Activated CD8-positive, alpha-beta T cell treated with anti-CD3 and anti-CD28 coated beads for 36 hours (primary cell): ENCODE measurements around the gene LY6G5B. TPM values are rescaled to one million over a fixed set of nuclear protein-coding genes. Genes with fewer than 3 reads are reported as not detected.

Experiments
- ATAC-seq: fragments of 200-7000 bp; cut with Tn5 transposase; one replicate; pipeline ENCODE4 v1.10.0; 2021; ENCODE audit warnings: mild to moderate bottlenecking, moderate library complexity
- CTCF ChIA-PET: fragments of 350-600 bp; sonication (Branson Sonifier 250); formaldehyde crosslinking; loops from one replicate; lab custom pipeline; 2021; ENCODE audit warnings: antibody characterized with exemption; lab: Charles Lee
- POLR2A ChIA-PET: fragments of 350-600 bp; sonication (Branson Sonifier 250); formaldehyde crosslinking; loops from one replicate; lab custom pipeline; 2021; ENCODE audit warnings: antibody characterized with exemption; lab: Charles Lee
- DNase-seq: peaks from one replicate; pipeline ENCODE4 v3.0.0-alpha.2; 2020
- H3K27ac Mint-ChIP-seq: one replicate; pipeline ENCODE4 v1.8.0; 2021; ENCODE audit warnings: mild to moderate bottlenecking, mixed read lengths
- H3K27me3 Mint-ChIP-seq: one replicate; pipeline ENCODE4 v1.8.0; 2021; ENCODE audit warnings: mixed read lengths
- H3K36me3 Mint-ChIP-seq: one replicate; pipeline ENCODE4 v1.8.0; 2021; ENCODE audit warnings: low read depth, mixed read lengths
- H3K4me1 Mint-ChIP-seq: one replicate; pipeline ENCODE4 v1.8.0; 2021; ENCODE audit warnings: low read depth, mixed read lengths
- H3K4me3 Mint-ChIP-seq: one replicate; pipeline ENCODE4 v1.8.0; 2021; ENCODE audit warnings: mild to moderate bottlenecking, moderate library complexity, mixed read lengths
- H3K9me3 Mint-ChIP-seq: one replicate; pipeline ENCODE4 v1.8.0; 2021; ENCODE audit warnings: mixed read lengths
- CTCF ChIP-seq: fragments of 200-600 bp; IDR thresholded peaks from one replicate; pipeline ENCODE4 v1.8.0; 2022; ENCODE audit warnings: antibody characterized with exemption, mild to moderate bottlenecking
- intact Hi-C: fragments of 100-400 bp; cut with micrococcal nuclease; formaldehyde crosslinking; loops from one replicate; pipeline ENCODE4 v1.10.0; 2022
- microRNA-seq: library from miRNA; unstranded; fragments of <30 nt; microRNA quantifications from one replicate; pipeline ENCODE4 v1.2.0, GENCODE V29; 2022; ENCODE audit warnings: borderline microRNAs expressed, borderline replicate concordance
- total RNA-seq, 2 experiments: library from RNA; stranded (reverse); gene quantifications; one replicate each; pipeline ENCODE4 v1.2.3, GENCODE V29; 2021

The LY6G5B gene
- total RNA-seq, 2 experiments from 2014 or later, result 14.7 to 16.1 TPM

GRCh38 chr6:31720196-31720770 lies 50.5 kb downstream of the LY6G5B start:
- TF ChIP-seq CTCF, result no peak
- intact Hi-C loops, result no loop called here
- Mint-ChIP-seq H3K4me1 (peaks cover 8% of the 10 kb centered on the region), H3K27me3 (no peaks in the 10 kb centered on the region), H3K27ac (no peak overlapping the region), H3K9me3 (no peaks in the 10 kb centered on the region), H3K36me3 (no peaks in the 10 kb centered on the region), H3K4me3 (no peak overlapping the region)
- CTCF ChIA-PET, result no interaction called here
- DNase-seq (no peak), ATAC-seq (no peak)
- POLR2A ChIA-PET, result interaction anchor here (1.9 kb wide), 1 partner anchor 56 kb away, joined by 6 read pairs; the partner anchor contains the start of gene GPANK1

GRCh38 chr6:31721351-31722020 lies 51.7 kb downstream of the LY6G5B start, which contains the start of gene LY6G6C:
Gene LY6G6C (minus strand): TSS chr6:31721746. CDS start chr6:31721679, 67 bp downstream.
- no peak within 1 kb of the TSS for H3K27ac Mint-ChIP-seq
- H3K4me3 Mint-ChIP-seq, result no peak within 1 kb of the TSS
- H3K27me3 Mint-ChIP-seq, result no peaks in the 10 kb centered on the region
- H3K4me1 Mint-ChIP-seq, result peaks cover 18% of the 10 kb centered on the region
- no peaks in the 10 kb centered on the region for H3K9me3 Mint-ChIP-seq
- ChIA-PET POLR2A (interaction anchor here (1.9 to 2.1 kb wide), 2 partner anchors 44 to 58 kb away, joined by 5 to 6 read pairs; partner anchors contain the start of gene GPANK1), CTCF (no interaction called here)
- ATAC-seq, result no peak
- intact Hi-C loops, result no loop called here
- DNase-seq, result no peak
- no peaks in the 10 kb centered on the region for H3K36me3 Mint-ChIP-seq
- TF ChIP-seq CTCF, result no peak

GRCh38 chr6:31722173-31722572 lies 52.4 kb downstream of the LY6G5B start:
- H3K36me3 Mint-ChIP-seq, result no peaks in the 10 kb centered on the region
- POLR2A ChIA-PET, result interaction anchor here (1.9 to 2.1 kb wide), 2 partner anchors 44 to 58 kb away, joined by 5 to 6 read pairs; partner anchors contain the start of gene GPANK1
- no peak overlapping the region for H3K27ac Mint-ChIP-seq
- H3K27me3 Mint-ChIP-seq, result no peaks in the 10 kb centered on the region
- H3K9me3 Mint-ChIP-seq, result no peaks in the 10 kb centered on the region
- DNase-seq (no peak), ATAC-seq (no peak)
- no peak overlapping the region for H3K4me3 Mint-ChIP-seq
- peaks cover 25% of the 10 kb centered on the region for H3K4me1 Mint-ChIP-seq
- CTCF ChIA-PET, result interaction anchor here (1.2 kb wide), 1 partner anchor 34 kb away, joined by 3 read pairs; no protein-coding TSS in a partner anchor
- intact Hi-C loops, result no loop called here
- TF ChIP-seq CTCF, result no peak

Small RNAs within 50 kb of the gene (microRNA-seq; reads per million reads assigned to microRNA genes)
- gene MIR4646 (not detected), gene MIR6832 (not detected)

Other genes with a start within 250 kb of the LY6G5B start
- 10 to 100 TPM; 17.0 to 17.7 TPM for gene MICB, start 171.8 kb upstream of the LY6G5B start, total RNA-seq
- not detected for gene MCCD1, start 141.0 kb upstream of the LY6G5B start, total RNA-seq
- 100 to 1,000 TPM; 568 to 572 TPM for gene DDX39B, start 128.0 kb upstream of the LY6G5B start, total RNA-seq
- gene ATP6V1G2, start 123.4 kb upstream of the LY6G5B start, total RNA-seq, result 1 to 10 TPM in 1 of 2 experiments, under 1 TPM in 1; 0.86 to 1.1 TPM
- 10 to 100 TPM; 11.3 to 13.0 TPM for gene NFKBIL1, start 122.4 kb upstream of the LY6G5B start, total RNA-seq
- gene LTA, start 97.7 kb upstream of the LY6G5B start, total RNA-seq, result 100 to 1,000 TPM; 713 to 724 TPM
- gene TNF, start 94.4 kb upstream of the LY6G5B start, total RNA-seq, result 10 to 100 TPM; 89.2 to 92.5 TPM
- gene LTB, start 87.6 kb upstream of the LY6G5B start, total RNA-seq, result 100 to 1,000 TPM; 368 to 375 TPM
- 10 to 100 TPM; 40.4 to 43.6 TPM for gene LST1, start 83.7 kb upstream of the LY6G5B start, total RNA-seq
- gene NCR3, start 77.0 kb upstream of the LY6G5B start, total RNA-seq, result 10 to 100 TPM; 60.1 to 60.3 TPM
- gene AIF1, start 54.7 kb upstream of the LY6G5B start, total RNA-seq, result 100 to 1,000 TPM; 240 to 253 TPM
- 100 to 1,000 TPM; 257 to 262 TPM for gene PRRC2A, start 49.3 kb upstream of the LY6G5B start, total RNA-seq
- gene BAG6, start 17.3 kb upstream of the LY6G5B start, total RNA-seq, result 100 to 1,000 TPM; 303 to 318 TPM
- gene APOM, start 14.1 kb upstream of the LY6G5B start, total RNA-seq, result 1 to 10 TPM; 4.4 to 4.9 TPM
- 10 to 100 TPM; 11.4 to 11.7 TPM for gene C6orf47, start 9.2 kb upstream of the LY6G5B start, total RNA-seq
- 10 to 100 TPM; 29.4 to 30.9 TPM for gene GPANK1, start 5.0 kb upstream of the LY6G5B start, total RNA-seq
- 100 to 1,000 TPM; 241 to 247 TPM for gene CSNK2B, start 3.9 kb upstream of the LY6G5B start, total RNA-seq
- gene LY6G5C, start 11.1 kb downstream of the LY6G5B start, total RNA-seq, result 1 to 10 TPM; 1.6 to 2.3 TPM
- gene ABHD16A, start 33.3 kb downstream of the LY6G5B start, total RNA-seq, result 10 to 100 TPM; 23.7 to 24.3 TPM
- not detected for gene LY6G6F, start 36.9 kb downstream of the LY6G5B start, total RNA-seq
- gene LY6G6D, start 45.4 kb downstream of the LY6G5B start, total RNA-seq, result not detected
- gene LY6G6C, start 51.8 kb downstream of the LY6G5B start, total RNA-seq, result not detected
- gene MPIG6B, start 53.4 kb downstream of the LY6G5B start, total RNA-seq, result under 1 TPM; 0.65 to 0.81 TPM
- 1 to 10 TPM; 6.3 to 6.9 TPM for gene DDAH2, start 59.3 kb downstream of the LY6G5B start, total RNA-seq
- gene CLIC1, start 66.6 kb downstream of the LY6G5B start, total RNA-seq, result 100 to 1,000 TPM; 334 to 346 TPM
- gene MSH5, start 70.0 kb downstream of the LY6G5B start, total RNA-seq, result 100 to 1,000 TPM in 1 of 2 experiments, 10 to 100 TPM in 1; 96.9 to 105 TPM
- 10 to 100 TPM; 13.6 to 18.7 TPM for gene SAPCD1, start 92.7 kb downstream of the LY6G5B start, total RNA-seq
- 1 to 10 TPM; 1.6 TPM for gene VWA7, start 107.4 kb downstream of the LY6G5B start, total RNA-seq
- 100 to 1,000 TPM; 150 to 153 TPM for gene VARS1, start 125.8 kb downstream of the LY6G5B start, total RNA-seq
- 100 to 1,000 TPM; 117 to 120 TPM for gene LSM2, start 137.0 kb downstream of the LY6G5B start, total RNA-seq
- 1 to 10 TPM; 1.7 to 2.0 TPM for gene HSPA1L, start 145.3 kb downstream of the LY6G5B start, total RNA-seq
- gene HSPA1A, start 145.6 kb downstream of the LY6G5B start, total RNA-seq, result 10 to 100 TPM; 36.6 to 37.8 TPM
- gene HSPA1B, start 157.8 kb downstream of the LY6G5B start, total RNA-seq, result 10 to 100 TPM; 50.4 to 50.8 TPM
- gene NEU1, start 192.8 kb downstream of the LY6G5B start, total RNA-seq, result 1 to 10 TPM; 8.7 to 9.8 TPM
- not detected for gene SLC44A4, start 209.0 kb downstream of the LY6G5B start, total RNA-seq
- gene EHMT2, start 227.7 kb downstream of the LY6G5B start, total RNA-seq, result 10 to 100 TPM; 55.4 to 56.8 TPM
- 1 to 10 TPM; 1.8 to 2.1 TPM for gene ZBTB12, start 232.1 kb downstream of the LY6G5B start, total RNA-seq